OCI-LY1 (cell line): ENCODE data around the gene KCNMB2.

Experiments used
- H2AFZ ChIP-seq: fragments of 200-600 bp; sonication (generic), shearing (Covaris generic); 2 replicates; pipeline ENCODE4 v1.6.0; 2014; ENCODE audit warnings: antibody characterized with exemption, mild to moderate bottlenecking, low read length
- H3F3A ChIP-seq: fragments of 200-600 bp; sonication (generic), shearing (Covaris generic); 2 replicates; pipeline ENCODE4 v1.6.0; 2014; ENCODE audit warnings: mild to moderate bottlenecking, antibody characterized with exemption, low read length, moderate library complexity; ENCODE audit not compliant: insufficient read depth
- H3K27ac ChIP-seq: fragments of 200-600 bp; sonication (generic); 2 replicates; pipeline ENCODE4 v1.5.1; 2014; ENCODE audit warnings: low read length, mixed run types, mild to moderate bottlenecking, low read depth; ENCODE audit not compliant: poor library complexity, severe bottlenecking
- H3K27me3 ChIP-seq: fragments of 200-600 bp; sonication (generic); 2 replicates; pipeline ENCODE4 v1.6.0; 2014; ENCODE audit warnings: antibody characterized with exemption, mild to moderate bottlenecking, low read length, moderate library complexity; ENCODE audit not compliant: insufficient read depth
- H3K36me3 ChIP-seq: fragments of 200-600 bp; sonication (generic); 2 replicates; pipeline ENCODE4 v1.6.1; 2014; ENCODE audit warnings: mild to moderate bottlenecking, antibody characterized with exemption, low read length, moderate library complexity, mixed read lengths; ENCODE audit not compliant: insufficient read depth
- H3K4me1 ChIP-seq: fragments of 200-600 bp; sonication (generic); 2 replicates; pipeline ENCODE4 v1.5.1; 2014; ENCODE audit warnings: mild to moderate bottlenecking, low read length, moderate library complexity; ENCODE audit not compliant: insufficient read depth, severe bottlenecking
- H3K4me2 ChIP-seq: fragments of 200-600 bp; sonication (generic), shearing (Covaris generic); 2 replicates; pipeline ENCODE4 v1.6.1; 2014; ENCODE audit warnings: low read length
- H3K4me3 ChIP-seq: fragments of 200-600 bp; sonication (generic); 2 replicates; pipeline ENCODE4 v1.5.1; 2014; ENCODE audit warnings: low read length, low read depth, mild to moderate bottlenecking, mixed read lengths; ENCODE audit not compliant: poor library complexity, severe bottlenecking
- H3K79me2 ChIP-seq: fragments of 200-600 bp; shearing (Covaris generic); 2 replicates; pipeline ENCODE4 v1.6.1; 2016; ENCODE audit warnings: mixed run types, low read length, mixed read lengths; ENCODE audit not compliant: insufficient read depth
- H3K9ac ChIP-seq: fragments of 200-600 bp; sonication (generic), shearing (Covaris generic); 2 replicates; pipeline ENCODE4 v1.6.1; 2014; ENCODE audit warnings: mild to moderate bottlenecking, low read length, mixed read lengths
- H3K9me2 ChIP-seq: fragments of 200-600 bp; sonication (generic), shearing (Covaris generic); 2 replicates; pipeline ENCODE4 v1.6.1; 2014; ENCODE audit warnings: low read depth, mild to moderate bottlenecking, low read length, mixed read lengths
- H3K9me3 ChIP-seq: fragments of 200-600 bp; shearing (Covaris generic); 2 replicates; pipeline ENCODE4 v1.6.1; 2014; ENCODE audit warnings: low read length, mixed read lengths
- H4K20me1 ChIP-seq: fragments of 200-600 bp; sonication (generic), shearing (Covaris generic); 2 replicates; pipeline ENCODE4 v1.6.0; 2016; ENCODE audit warnings: mild to moderate bottlenecking, low read length; ENCODE audit not compliant: insufficient read depth
- EZH2 ChIP-seq: fragments of 200-600 bp; sonication (generic), shearing (Covaris generic); IDR thresholded peaks from 2 replicates; pipeline ENCODE4 v1.8.0; 2017; ENCODE audit warnings: borderline replicate concordance, mixed run types, mild to moderate bottlenecking, antibody characterized with exemption, low read length, moderate library complexity, mixed read lengths
- TF ChIP-seq, protein P1 (sequence below): fragments of 200-600 bp; sonication (generic), shearing (Covaris generic); IDR thresholded peaks from 2 replicates; pipeline ENCODE4 v1.5.1; 2017; ENCODE audit warnings: mild to moderate bottlenecking, antibody characterized with exemption, low read length, moderate library complexity, mixed read lengths

Gene KCNMB2

DNA sequence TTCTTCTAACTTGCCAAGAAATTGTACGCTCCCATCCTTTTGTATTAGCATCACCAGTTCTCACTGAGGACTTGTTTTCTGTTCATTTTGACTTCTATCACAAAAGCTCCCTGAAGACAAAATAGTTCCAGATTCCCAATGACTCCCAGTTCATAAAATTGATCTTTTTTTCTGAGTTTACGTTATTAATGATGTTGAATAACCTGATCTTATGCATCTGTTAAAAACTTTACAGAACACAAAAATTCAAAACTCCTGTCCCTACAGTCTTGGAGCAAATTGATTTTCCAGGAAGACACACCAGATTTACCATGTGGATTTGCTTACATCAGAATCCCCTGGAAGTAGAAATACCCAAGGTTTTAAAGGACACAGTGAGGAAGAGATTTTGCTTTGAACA lies 8.3 kb upstream of the KCNMB2 start:
- H3K9me2 ChIP-seq: no peaks in the 10 kb centered on the region
- no peak overlapping the region for H3K27ac ChIP-seq
- no peaks in the 10 kb centered on the region for H3K79me2 ChIP-seq
- no peak overlapping the region for H3K9ac ChIP-seq
- no peak overlapping the region for H3K4me2 ChIP-seq
- TF ChIP-seq, protein P1, sequence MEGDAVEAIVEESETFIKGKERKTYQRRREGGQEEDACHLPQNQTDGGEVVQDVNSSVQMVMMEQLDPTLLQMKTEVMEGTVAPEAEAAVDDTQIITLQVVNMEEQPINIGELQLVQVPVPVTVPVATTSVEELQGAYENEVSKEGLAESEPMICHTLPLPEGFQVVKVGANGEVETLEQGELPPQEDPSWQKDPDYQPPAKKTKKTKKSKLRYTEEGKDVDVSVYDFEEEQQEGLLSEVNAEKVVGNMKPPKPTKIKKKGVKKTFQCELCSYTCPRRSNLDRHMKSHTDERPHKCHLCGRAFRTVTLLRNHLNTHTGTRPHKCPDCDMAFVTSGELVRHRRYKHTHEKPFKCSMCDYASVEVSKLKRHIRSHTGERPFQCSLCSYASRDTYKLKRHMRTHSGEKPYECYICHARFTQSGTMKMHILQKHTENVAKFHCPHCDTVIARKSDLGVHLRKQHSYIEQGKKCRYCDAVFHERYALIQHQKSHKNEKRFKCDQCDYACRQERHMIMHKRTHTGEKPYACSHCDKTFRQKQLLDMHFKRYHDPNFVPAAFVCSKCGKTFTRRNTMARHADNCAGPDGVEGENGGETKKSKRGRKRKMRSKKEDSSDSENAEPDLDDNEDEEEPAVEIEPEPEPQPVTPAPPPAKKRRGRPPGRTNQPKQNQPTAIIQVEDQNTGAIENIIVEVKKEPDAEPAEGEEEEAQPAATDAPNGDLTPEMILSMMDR: no peak
- TF ChIP-seq EZH2: no peak
- H3K27me3 ChIP-seq: no peaks in the 10 kb centered on the region
- H4K20me1 ChIP-seq: no peaks in the 10 kb centered on the region
- no peaks in the 10 kb centered on the region for H3F3A ChIP-seq
- H3K4me3 ChIP-seq: no peak overlapping the region
- H3K4me1 ChIP-seq: no peaks in the 10 kb centered on the region
- H2AFZ ChIP-seq: no peak overlapping the region
- H3K36me3 ChIP-seq: no peaks in the 10 kb centered on the region
- H3K9me3 ChIP-seq: no peaks in the 10 kb centered on the region

DNA sequence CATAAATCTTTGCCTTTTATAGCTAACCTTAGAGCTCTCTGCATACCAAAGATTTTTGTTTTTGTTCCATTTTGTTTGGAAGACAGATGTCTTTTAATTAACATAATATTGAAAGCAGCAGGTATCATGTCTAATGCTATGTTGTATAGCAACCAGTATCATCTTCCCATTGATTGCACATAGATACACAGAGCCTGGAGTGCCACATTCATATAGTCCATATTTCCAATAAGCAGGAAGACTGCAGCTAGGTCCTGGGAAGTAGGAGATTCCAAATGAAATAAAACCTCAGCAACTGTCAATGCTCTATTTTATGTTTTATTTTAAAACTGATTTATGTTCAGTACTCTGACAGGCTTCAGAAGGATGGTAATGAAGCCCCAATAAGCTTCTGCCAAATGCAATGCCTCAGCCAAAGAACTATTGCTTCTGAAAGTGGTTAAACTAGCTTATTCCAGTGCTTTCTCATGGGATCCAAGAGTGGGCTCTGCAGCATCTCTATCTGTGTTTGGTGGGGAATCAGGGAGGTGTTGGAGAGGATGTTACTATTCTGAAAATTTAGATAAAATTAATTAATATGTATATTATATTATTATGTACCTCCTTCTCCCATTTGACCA lies 6.5 kb upstream of the KCNMB2 start:
- H3K9ac ChIP-seq: no peak overlapping the region
- H3K9me3 ChIP-seq: no peaks in the 10 kb centered on the region
- no peak overlapping the region for H2AFZ ChIP-seq
- TF ChIP-seq EZH2: no peak
- TF ChIP-seq, protein P1: no peak
- no peaks in the 10 kb centered on the region for H3K36me3 ChIP-seq
- no peaks in the 10 kb centered on the region for H3K79me2 ChIP-seq
- no peak overlapping the region for H3K4me3 ChIP-seq
- H3K9me2 ChIP-seq: no peaks in the 10 kb centered on the region
- H3K27me3 ChIP-seq: no peaks in the 10 kb centered on the region
- H3K4me1 ChIP-seq: no peaks in the 10 kb centered on the region
- H3K27ac ChIP-seq: no peak overlapping the region
- H3F3A ChIP-seq: no peaks in the 10 kb centered on the region
- no peaks in the 10 kb centered on the region for H4K20me1 ChIP-seq
- H3K4me2 ChIP-seq: no peak overlapping the region

DNA sequence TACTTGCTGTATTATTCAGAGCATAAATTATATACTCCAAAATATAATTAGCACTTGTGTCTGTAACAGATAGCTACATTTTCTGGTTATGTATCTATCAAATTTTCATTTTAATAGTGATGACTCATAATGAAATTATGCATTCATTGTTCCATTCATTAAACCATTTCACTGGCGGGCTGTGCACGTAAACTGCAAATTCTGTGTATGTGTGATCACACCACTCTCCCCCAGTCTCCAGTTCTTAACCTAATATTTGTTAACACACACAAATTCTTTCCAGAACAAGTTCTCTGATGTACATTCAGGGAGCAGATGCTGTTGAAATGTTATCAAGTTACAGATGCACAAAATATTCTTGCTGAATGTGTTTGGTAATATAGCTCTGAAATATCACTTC lies 3.8 kb upstream of the KCNMB2 start:
- H3K79me2 ChIP-seq: no peaks in the 10 kb centered on the region
- H2AFZ ChIP-seq: no peak overlapping the region
- TF ChIP-seq, protein P1: no peak
- TF ChIP-seq EZH2: no peak
- no peak overlapping the region for H3K27ac ChIP-seq
- H3K9me3 ChIP-seq: no peaks in the 10 kb centered on the region
- no peaks in the 10 kb centered on the region for H3K27me3 ChIP-seq
- H3K9me2 ChIP-seq: no peaks in the 10 kb centered on the region
- no peaks in the 10 kb centered on the region for H3K4me1 ChIP-seq
- H4K20me1 ChIP-seq: no peaks in the 10 kb centered on the region
- no peaks in the 10 kb centered on the region for H3F3A ChIP-seq
- H3K36me3 ChIP-seq: no peaks in the 10 kb centered on the region
- no peak overlapping the region for H3K4me3 ChIP-seq
- no peak overlapping the region for H3K9ac ChIP-seq
- no peak overlapping the region for H3K4me2 ChIP-seq
